Thymus (tissue), 11 donors: ENCODE data around the gene DCAF16. TPM values are rescaled to one million over a fixed set of nuclear protein-coding genes. Genes with fewer than 3 reads are reported as not detected.

Source experiments
- DNase-seq, 9 donors: peaks; one replicate each; pipeline ENCODE4 v3.0.0-alpha.2; 2013; ENCODE audit warnings: low spot score in 9 of 9, low read depth in 6 of 9, missing footprints in 1 of 9
- H3K27ac ChIP-seq, 2 donors: one replicate each; pipeline ENCODE4 v1.5.1; 2013; ENCODE audit warnings: control low read depth in 1 of 2, low read depth in 1 of 2, low read length in 1 of 2, mild to moderate bottlenecking in 1 of 2, moderate library complexity in 1 of 2
- H3K27me3 ChIP-seq, 2 donors: one replicate each; pipeline ENCODE4 v1.5.1; 2013; ENCODE audit warnings: low read length in 1 of 2; ENCODE audit not compliant: control insufficient read depth in 2 of 2, insufficient read depth in 1 of 2
- H3K36me3 ChIP-seq, 2 donors: one replicate each; pipeline ENCODE4 v1.5.1; 2013; ENCODE audit warnings: low read length in 1 of 2, mild to moderate bottlenecking in 1 of 2, moderate library complexity in 1 of 2; ENCODE audit not compliant: control insufficient read depth in 2 of 2, insufficient read depth in 2 of 2
- H3K4me1 ChIP-seq, 2 donors: one replicate each; pipeline ENCODE4 v1.5.1; 2013; ENCODE audit warnings: low read length in 2 of 2; ENCODE audit not compliant: control insufficient read depth in 2 of 2, insufficient read depth in 2 of 2
- H3K4me3 ChIP-seq, 2 donors: one replicate each; pipeline ENCODE4 v1.5.1; 2013; ENCODE audit warnings: low read length in 2 of 2, control low read depth in 1 of 2, mild to moderate bottlenecking in 1 of 2
- H3K9me3 ChIP-seq, 2 donors: one replicate each; pipeline ENCODE4 v1.5.1; 2013; ENCODE audit warnings: low read length in 1 of 2, mild to moderate bottlenecking in 1 of 2; ENCODE audit not compliant: control insufficient read depth in 2 of 2, insufficient read depth in 1 of 2
- WGBS: extraction: QIAGEN DNeasy Blood & Tissue Kit; methylation state at CpG from one replicate; pipeline ENCODE4 v1.1.7; 2013; 5-methylcytosine and 5-hydroxymethylcytosine counted together
- polyA plus RNA-seq: library from polyadenylated mRNA; stranded (reverse); fragments of 200-250 nt; gene quantifications from one replicate; pipeline ENCODE4 v1.2.3, GENCODE V29; 2013
- total RNA-seq: library from RNA; stranded (reverse); fragments of 120-200 nt; gene quantifications from one replicate; pipeline ENCODE4 v1.2.4, GENCODE V29; 2013
- donor health status: healthy.

The DCAF16 gene
- total and polyA plus RNA-seq, 2 donors: 21.3 to 30.5 TPM

- Histone ChIP-seq H3K36me3 (peaks cover 4 to 24% of the 10 kb centered on the region in 2 donors), H3K27ac (no peak overlapping the region), H3K4me1 (peaks cover 3% of the 10 kb centered on the region in 2 donors), H3K9me3 (no peaks in the 10 kb centered on the region), H3K4me3 (no peak overlapping the region), H3K27me3 (no peaks in the 10 kb centered on the region)
- 78% methylated on average over 5 of the region's 5 CpGs for WGBS
- peak in 4 of 9 donors; percentile 10 to 65 (median 31) for DNase-seq
Observed at GRCh38 chr4:17817027-17817426, 6.5 kb upstream of the DCAF16 start.

- no peak for DNase-seq
- H3K36me3 ChIP-seq: peaks cover 4 to 24% of the 10 kb centered on the region in 2 donors
- no peak overlapping the region for H3K4me3 ChIP-seq
- WGBS: 98% methylated on average over 12 of the region's 12 CpGs
- H3K27ac ChIP-seq: no peak overlapping the region
- no peaks in the 10 kb centered on the region for H3K9me3 ChIP-seq
- no peaks in the 10 kb centered on the region for H3K27me3 ChIP-seq
- H3K4me1 ChIP-seq: peaks cover 3% of the 10 kb centered on the region in 2 donors
Observed at GRCh38 chr4:17816142-17816541, 5.6 kb upstream of the DCAF16 start.

DNA sequence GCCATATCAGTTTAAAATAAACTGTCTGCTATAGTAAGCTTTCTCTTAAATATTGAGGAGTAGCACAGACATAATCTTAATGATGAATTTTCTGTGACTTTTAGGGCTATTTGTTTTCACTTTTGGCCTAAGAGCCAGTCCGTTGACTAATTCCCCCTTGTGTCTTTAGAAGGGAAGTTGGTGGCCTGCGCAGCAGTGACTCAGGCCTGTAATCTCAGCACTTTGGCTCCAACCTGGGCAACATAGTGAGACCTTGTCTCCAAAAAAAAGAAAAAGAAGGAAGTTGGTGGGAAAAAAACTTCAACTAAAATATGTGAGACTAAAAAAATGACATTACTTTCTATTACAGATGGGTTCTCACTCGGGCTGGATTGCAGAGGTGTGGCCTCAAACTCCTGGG lies 3.6 kb upstream of the DCAF16 start:
- WGBS: 79% methylated on average over 3 of the region's 3 CpGs
- no peaks in the 10 kb centered on the region for H3K27me3 ChIP-seq

GRCh38 chr4:17812801-17813200 lies 2.2 kb upstream of the DCAF16 start:
- Histone ChIP-seq H3K36me3 (peaks cover 4 to 20% of the 10 kb centered on the region in 2 donors), H3K27me3 (no peaks in the 10 kb centered on the region), H3K27ac (no peak overlapping the region), H3K4me1 (peaks cover 4 to 6% of the 10 kb centered on the region in 2 donors), H3K4me3 (peak overlapping the region; percentile 16 to 79), H3K9me3 (no peaks in the 10 kb centered on the region)
- WGBS: 86% methylated on average over 3 of the region's 3 CpGs
- no peak for DNase-seq

More for the DNA sequence above, 3.6 kb upstream of the DCAF16 start:
- DNase-seq: no peak
- Histone ChIP-seq H3K4me3 (no peak overlapping the region), H3K9me3 (no peaks in the 10 kb centered on the region), H3K27ac (no peak overlapping the region), H3K4me1 (peaks cover 3% of the 10 kb centered on the region in 2 donors), H3K36me3 (peaks cover 4 to 24% of the 10 kb centered on the region in 2 donors)

DNA sequence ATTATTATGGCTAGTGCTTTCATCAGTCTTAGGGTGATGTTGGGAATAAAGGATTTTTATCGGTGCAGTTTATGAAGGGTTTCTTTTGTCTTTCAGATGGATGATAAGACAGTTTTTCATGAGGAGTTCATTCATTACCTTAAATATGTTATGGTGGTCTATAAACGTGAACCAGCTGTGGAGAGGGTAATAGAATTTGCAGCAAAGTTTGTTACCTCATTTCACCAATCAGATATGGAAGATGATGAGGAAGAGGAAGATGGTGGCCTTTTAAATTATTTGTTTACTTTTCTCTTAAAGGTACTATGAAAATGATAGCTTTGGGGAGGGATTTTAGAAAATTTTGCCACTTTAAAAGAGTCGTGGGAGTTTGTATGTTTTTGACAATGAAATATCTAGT lies 1.6 kb upstream of the DCAF16 start:
- peaks cover 5 to 6% of the 10 kb centered on the region in 2 donors for H3K4me1 ChIP-seq
- no peaks in the 10 kb centered on the region for H3K27me3 ChIP-seq
- H3K36me3 ChIP-seq: peaks cover 4 to 25% of the 10 kb centered on the region in 2 donors
- H3K27ac ChIP-seq: no peak overlapping the region
- peak overlapping the region; percentile 72 to 79 for H3K4me3 ChIP-seq
- peak in 1 of 9 donors; percentile 16 for DNase-seq
- H3K9me3 ChIP-seq: no peaks in the 10 kb centered on the region
- 23% methylated on average over 3 of the region's 3 CpGs for WGBS

GRCh38 chr4:17811078-17811603 lies 584 bp upstream of the DCAF16 start:
- Histone ChIP-seq H3K9me3 (no peaks in the 10 kb centered on the region), H3K27me3 (no peaks in the 10 kb centered on the region), H3K36me3 (peaks cover 2 to 19% of the 10 kb centered on the region in 2 donors), H3K4me1 (peaks cover 5 to 6% of the 10 kb centered on the region in 2 donors), H3K27ac (peak overlapping the region; percentile 38 to 72), H3K4me3 (peak overlapping the region; percentile 72 to 79)
- WGBS: under 1% methylated on average over 48 of the region's 48 CpGs
- DNase-seq: no peak

GRCh38 chr4:17809667-17810066 lies 890 bp downstream of the DCAF16 start:
- Histone ChIP-seq H3K9me3 (no peaks in the 10 kb centered on the region), H3K27ac (peak overlapping the region in 1 of 2 donors; percentile 96), H3K4me1 (peaks cover 5 to 6% of the 10 kb centered on the region in 2 donors), H3K4me3 (peak overlapping the region; percentile 72 to 79), H3K36me3 (peaks cover 0 to 18% of the 10 kb centered on the region in 2 donors), H3K27me3 (no peaks in the 10 kb centered on the region)
- WGBS: 2% methylated on average over 7 of the region's 7 CpGs
- peak in 3 of 9 donors; percentile 7 to 39 (median 17) for DNase-seq

- Histone ChIP-seq H3K36me3 (peaks cover 17 to 33% of the 10 kb centered on the region in 2 donors), H3K4me3 (no peak overlapping the region), H3K4me1 (peaks cover 2 to 4% of the 10 kb centered on the region in 2 donors), H3K27me3 (no peaks in the 10 kb centered on the region), H3K9me3 (no peaks in the 10 kb centered on the region), H3K27ac (no peak overlapping the region)
- 92% methylated on average over 6 of the region's 6 CpGs for WGBS
- no peak for DNase-seq
Observed at GRCh38 chr4:17807446-17807845, 3.1 kb downstream of the DCAF16 start.

DNA sequence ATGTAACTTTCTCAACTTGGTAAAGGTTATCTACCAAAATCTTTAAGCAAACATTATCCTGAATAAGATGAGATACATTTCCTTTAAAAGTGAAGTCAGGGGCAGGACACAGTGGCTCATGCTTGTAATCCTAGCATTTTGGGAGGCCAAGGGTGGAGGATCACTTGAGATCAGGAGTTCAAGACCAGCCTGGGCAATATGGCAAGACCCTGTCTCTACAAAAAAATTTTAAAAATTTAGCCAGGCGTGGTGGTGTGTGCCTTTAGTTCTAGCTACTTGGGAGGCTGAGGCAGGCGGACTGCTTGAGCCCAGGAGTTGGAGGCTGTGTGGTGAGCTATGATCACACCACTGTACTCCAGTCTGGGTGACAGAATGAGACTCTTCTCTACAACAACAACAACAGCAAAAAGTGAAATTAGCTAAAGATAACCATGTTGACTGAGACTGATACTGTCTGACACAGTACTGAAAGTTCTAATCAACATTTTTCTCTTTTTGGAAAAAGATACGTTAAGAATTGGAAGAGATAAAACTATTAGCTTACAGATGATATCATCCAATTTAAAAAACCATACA lies 4.9 kb downstream of the DCAF16 start:
- H3K36me3 ChIP-seq: peaks cover 17 to 44% of the 10 kb centered on the region in 2 donors
- H3K27ac ChIP-seq: no peak overlapping the region
- no peak overlapping the region for H3K4me3 ChIP-seq
- H3K27me3 ChIP-seq: no peaks in the 10 kb centered on the region
- no peaks in the 10 kb centered on the region for H3K9me3 ChIP-seq
- peaks cover 2 to 4% of the 10 kb centered on the region in 2 donors for H3K4me1 ChIP-seq
- 97% methylated on average over 3 of the region's 3 CpGs for WGBS
- no peak for DNase-seq
